Spleen (tissue), 11 donors: Measurements from ENCODE around the gene MTG2. TPM values are rescaled to one million over a fixed set of nuclear protein-coding genes. Genes with fewer than 3 reads are reported as not detected.
"Not testable (repeated sequence)": the region's sequence is repeated elsewhere in the genome, so short reads cannot be mapped to it uniquely, and the experiment has no call there.

Experiments
- DNase-seq: peaks from one replicate; pipeline ENCODE4 v3.0.0-alpha.2; 2020
- H3K27ac ChIP-seq, 8 donors: fragments of 200-600 bp; sonication (generic) in 7 of 8; 1 replicate in 4 of 8; 2 replicates in 4 of 8; pipeline versions ENCODE4 v1.5.0 to v1.8.0; 2016 to 2021; ENCODE audit warnings: inconsistent platforms in 4 of 8, mild to moderate bottlenecking in 4 of 8, moderate library complexity in 1 of 8
- H3K27me3 ChIP-seq, 7 donors: fragments of 200-600 bp; sonication (generic) in 6 of 7; replicated peaks in 1 of 7; 1 replicate in 4 of 7; 2 replicates in 3 of 7; pipeline versions ENCODE4 v1.5.0 to v1.8.0; 2016 to 2021; ENCODE audit warnings: inconsistent platforms in 3 of 7, mild to moderate bottlenecking in 1 of 7
- H3K36me3 ChIP-seq, 6 donors: fragments of 200-600 bp; sonication (generic) in 5 of 6; 1 replicate in 4 of 6; 2 replicates in 2 of 6; pipeline versions ENCODE4 v1.5.0 to v1.8.0; 2016 to 2021; ENCODE audit warnings: inconsistent platforms in 2 of 6
- H3K4me1 ChIP-seq, 6 donors: fragments of 200-600 bp; sonication (generic) in 5 of 6; 1 replicate in 3 of 6; 2 replicates in 3 of 6; pipeline versions ENCODE4 v1.5.0 to v1.8.0; 2016 to 2021; ENCODE audit warnings: inconsistent platforms in 3 of 6
- H3K4me3 ChIP-seq, 8 donors: fragments of 200-600 bp; sonication (generic) in 7 of 8; 1 replicate in 4 of 8; 2 replicates in 4 of 8; pipeline versions ENCODE4 v1.5.0 to v1.8.0; 2016 to 2021; ENCODE audit warnings: inconsistent platforms in 4 of 8, mild to moderate bottlenecking in 4 of 8, moderate library complexity in 2 of 8
- H3K9me3 ChIP-seq, 8 donors: fragments of 200-600 bp; sonication (generic) in 7 of 8; 1 replicate in 4 of 8; 2 replicates in 4 of 8; pipeline versions ENCODE4 v1.5.0 to v1.8.0; 2016 to 2021; ENCODE audit warnings: inconsistent platforms in 4 of 8
- CTCF ChIP-seq, 11 experiments: fragments of 200-600 bp in 7 of 11; fragments of 450-650 bp in 4 of 11; sonication (generic) in 4 of 11; IDR thresholded peaks in 8 of 11; conservative IDR thresholded peaks in 3 of 11; 1 replicate in 7 of 11; 2 replicates in 4 of 11; pipeline versions ENCODE4 v1.4.0 to v1.8.0; 2016 to 2021; ENCODE audit warnings: antibody characterized with exemption in 11 of 11, inconsistent platforms in 4 of 11, mild to moderate bottlenecking in 1 of 11
- POLR2A ChIP-seq, 3 donors: fragments of 450-650 bp; IDR thresholded peaks; one replicate each; pipeline ENCODE4 v1.5.1; 2017; ENCODE audit warnings: antibody characterized with exemption in 3 of 3, mild to moderate bottlenecking in 1 of 3
- POLR2AphosphoS5 ChIP-seq, 3 donors: sonication (generic); formaldehyde crosslinking; IDR thresholded peaks; one replicate each; pipeline ENCODE4 v1.5.1; 2017; ENCODE audit warnings: antibody characterized with exemption in 3 of 3
- WGBS, 5 donors: extraction: QIAGEN DNeasy Blood & Tissue Kit in 3 of 5; methylation state at CpG; one replicate each; pipeline versions ENCODE4 v1.1.5 to v1.1.7; 2013 to 2018; 5-methylcytosine and 5-hydroxymethylcytosine counted together
- intact Hi-C: fragments of 100-400 bp; cut with DNase I; formaldehyde crosslinking; loops from one replicate; pipeline ENCODE4 v1.15.0; 2023; ENCODE audit warnings: low total_unique reads
- polyA plus RNA-seq, 3 donors: library from polyadenylated mRNA; stranded (reverse); fragments of 200-250 nt; gene quantifications; one replicate each; pipeline ENCODE4 v1.2.1, GENCODE V29; 2013
- total RNA-seq, 7 donors: library from RNA; depleted of rRNA in 3 of 7; stranded (reverse); fragments of >200 nt in 3 of 7; fragmentation: NEBNext Ultra II Directional in 4 of 7; extraction: Animal tissue kit (Norgen Biotek cat#: 25700) in 4 of 7; gene quantifications; one replicate each; pipeline versions ENCODE4 v1.1.0 to v1.2.1, GENCODE V29; 2016 to 2021
- donor health status: healthy with polysubstance abuse.
- donor health status: DM: no; HTN: no; CAD: no; lungs with moderate emphysema.
- donor health status: DM: no; HTN: no; CAD: no.
- donor health status: Bipolar disorder and iron deficiency.
- donor health status: healthy.
- donor health status: DM: no; HTN: no; CAD: no.
- donor health status: DM: yes; HTN: yes; CAD: no.

The MTG2 gene
- total and polyA plus RNA-seq, 10 donors: 22.6 to 41.3 (median 37.6) TPM

DNA sequence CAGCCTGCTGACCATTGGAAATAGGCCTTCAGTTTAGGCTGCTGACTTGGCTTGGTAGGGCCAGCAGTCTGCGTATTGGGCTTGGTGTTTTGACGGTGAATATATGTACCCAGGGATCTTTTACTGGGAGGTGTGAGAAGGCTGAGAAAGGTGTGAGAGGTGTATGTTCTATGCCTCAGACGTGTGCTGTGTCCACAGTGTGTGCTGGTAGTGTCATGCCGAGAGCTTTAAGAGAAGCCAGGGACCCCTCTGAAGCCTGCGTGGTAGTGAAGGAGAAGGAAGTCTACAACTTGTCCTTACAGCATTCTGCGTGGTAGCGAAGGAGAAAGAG, 37.2 kb upstream of the MTG2 start:
- TF ChIP-seq POLR2A (IDR thresholded peaks at IDR 0.05) (no peak), POLR2AphosphoS5 (IDR thresholded peaks at IDR 0.05) (no peak), CTCF (IDR thresholded peaks at IDR 0.05 in 8 of 11, conservative IDR thresholded peaks at IDR 0.05 in 3 of 11) (no peak)
- H3K27me3 ChIP-seq: no peaks in the 10 kb centered on the region
- DNase-seq: no peak
- no peak overlapping the region for H3K27ac ChIP-seq
- peak overlapping the region in 1 of 8 donors; percentile 81 for H3K4me3 ChIP-seq
- 93 to 97% (median 95%) methylated on average over 7 of the region's 7 CpGs for WGBS, 5 donors
- no peaks in the 10 kb centered on the region for H3K9me3 ChIP-seq
- H3K4me1 ChIP-seq: peaks cover 22 to 82% (median 64%) of the 10 kb centered on the region in 6 donors
- H3K36me3 ChIP-seq: peaks cover 0 to 9% (median under 1%) of the 10 kb centered on the region in 6 donors
- intact Hi-C loops: no loop called here

- Histone ChIP-seq H3K36me3 (peaks cover 0 to 5% (median 0%) of the 10 kb centered on the region in 6 donors), H3K27me3 (no peaks in the 10 kb centered on the region), H3K4me1 (peaks cover 20 to 82% (median 63%) of the 10 kb centered on the region in 6 donors), H3K27ac (no peak overlapping the region), H3K4me3 (no peak overlapping the region), H3K9me3 (no peaks in the 10 kb centered on the region)
- DNase-seq: no peak
- WGBS, 5 donors: 91 to 96% (median 94%) methylated on average over 22 of the region's 22 CpGs
- intact Hi-C loops: no loop called here
- no peak for TF ChIP-seq POLR2A (IDR thresholded peaks at IDR 0.05)
- no peak for TF ChIP-seq POLR2AphosphoS5 (IDR thresholded peaks at IDR 0.05)
- no peak for TF ChIP-seq CTCF (IDR thresholded peaks at IDR 0.05 in 8 of 11, conservative IDR thresholded peaks at IDR 0.05 in 3 of 11)
Measured at GRCh38 chr20:62146019-62146755, 36.6 kb upstream of the MTG2 start.

DNA sequence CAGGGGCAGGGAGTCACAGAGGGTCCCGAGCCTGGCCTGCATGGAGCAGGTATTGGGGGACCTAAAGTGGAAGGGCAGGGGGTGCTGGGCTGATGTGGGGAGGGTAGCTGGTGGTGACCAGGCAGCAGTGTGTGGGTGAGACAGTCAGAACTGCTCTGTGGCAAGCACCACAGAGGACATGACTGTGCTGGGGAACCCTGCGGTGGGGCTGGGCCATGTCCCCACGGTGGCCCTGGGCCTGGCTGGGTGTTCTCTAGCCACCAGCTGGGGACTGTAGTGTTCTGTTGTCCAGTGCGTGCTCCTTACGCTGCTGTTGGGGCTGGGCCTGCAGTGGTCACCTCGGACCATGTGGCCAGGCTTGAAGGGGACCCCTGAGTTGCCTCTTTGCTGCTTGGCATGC, 35.7 kb upstream of the MTG2 start:
- Histone ChIP-seq H3K27me3 (no peaks in the 10 kb centered on the region), H3K36me3 (peaks cover 0 to 4% (median 0%) of the 10 kb centered on the region in 6 donors), H3K9me3 (no peaks in the 10 kb centered on the region), H3K4me1 (peaks cover 14 to 79% (median 56%) of the 10 kb centered on the region in 6 donors), H3K4me3 (no peak overlapping the region), H3K27ac (no peak overlapping the region)
- intact Hi-C loops: no loop called here
- no peak for DNase-seq
- no peak for TF ChIP-seq POLR2AphosphoS5 (IDR thresholded peaks at IDR 0.05)
- no peak for TF ChIP-seq CTCF (IDR thresholded peaks at IDR 0.05 in 8 of 11, conservative IDR thresholded peaks at IDR 0.05 in 3 of 11)
- no peak for TF ChIP-seq POLR2A (IDR thresholded peaks at IDR 0.05)
- 92 to 98% (median 96%) methylated on average over 6 of the region's 6 CpGs for WGBS, 5 donors

DNA sequence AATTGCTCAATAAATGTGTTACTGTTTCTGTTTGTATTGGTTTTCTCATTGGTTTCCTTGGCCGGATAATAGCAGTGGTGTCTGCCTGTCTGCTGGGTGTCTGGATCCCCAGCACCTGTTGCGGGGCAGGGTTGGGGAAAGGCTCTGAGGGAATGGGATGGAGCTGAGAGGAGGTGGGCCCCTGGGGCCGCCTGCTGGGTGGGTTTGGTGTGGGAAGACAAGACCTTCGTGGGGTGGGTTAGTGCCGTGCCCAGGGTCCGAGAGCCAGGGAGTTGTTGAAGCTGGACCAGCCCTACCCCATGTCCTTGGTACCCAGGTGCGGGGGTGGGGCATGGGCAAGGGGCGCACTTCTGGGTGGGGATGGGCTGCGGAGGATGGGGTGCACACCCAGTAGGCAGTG, 35.3 kb upstream of the MTG2 start:
- Histone ChIP-seq H3K9me3 (no peaks in the 10 kb centered on the region), H3K27ac (no peak overlapping the region), H3K4me1 (peaks cover 14 to 79% (median 53%) of the 10 kb centered on the region in 6 donors), H3K4me3 (no peak overlapping the region), H3K27me3 (no peaks in the 10 kb centered on the region), H3K36me3 (peaks cover 0 to 8% (median 0%) of the 10 kb centered on the region in 6 donors)
- DNase-seq: no peak
- intact Hi-C loops: no loop called here
- 94 to 99% (median 96%) methylated on average over 9 of the region's 9 CpGs for WGBS, 5 donors
- TF ChIP-seq POLR2AphosphoS5 (IDR thresholded peaks at IDR 0.05) (no peak), POLR2A (IDR thresholded peaks at IDR 0.05) (no peak), CTCF (IDR thresholded peaks at IDR 0.05 in 8 of 11, conservative IDR thresholded peaks at IDR 0.05 in 3 of 11) (no peak)

- Histone ChIP-seq H3K36me3 (peaks cover 0 to 17% (median 0%) of the 10 kb centered on the region in 6 donors), H3K27ac (peak overlapping the region in 4 of 8 donors; percentile 58 to 74 (median 64)), H3K4me1 (peaks cover 14 to 78% (median 53%) of the 10 kb centered on the region in 6 donors)
- 85 to 97% (median 94%) methylated on average over 2 to 10 of the region's 10 CpGs for WGBS, 5 donors
- H3K27me3 ChIP-seq, intact Hi-C loops, H3K9me3 ChIP-seq, DNase-seq, H3K4me3 ChIP-seq: not testable (repeated sequence)
Measured at GRCh38 chr20:62148383-62148782, 34.4 kb upstream of the MTG2 start.
